Measurements from ENCODE around the gene ZRANB1.

The ZRANB1 gene

GRCh38 chr10:124949543-124949942, 7.6 kb downstream of the ZRANB1 start:
- no peak for ATAC-seq

GRCh38 chr10:124952123-124952522, 10.2 kb downstream of the ZRANB1 start:
- no peak for ATAC-seq
- TF ChIP-seq OSR1 (CRISPR knock-in tag; IDR thresholded peaks at IDR 0.05): no peak
- no peak for TF ChIP-seq ZFP3 (CRISPR knock-in tag; IDR thresholded peaks at IDR 0.05)
- no peak for TF ChIP-seq ZFP30 (CRISPR knock-in tag; IDR thresholded peaks at IDR 0.05)
- TF ChIP-seq CSRNP3 (CRISPR knock-in tag; IDR thresholded peaks at IDR 0.05): no peak
- no peak for TF ChIP-seq PATZ1 (CRISPR knock-in tag; IDR thresholded peaks at IDR 0.05; ENCODE audit: borderline replicate concordance)

More at GRCh38 chr10:124949543-124949942, 7.6 kb downstream of the ZRANB1 start:
- TF ChIP-seq CREB5 (CRISPR knock-in tag; IDR thresholded peaks at IDR 0.05; ENCODE audit: low read depth) (no peak), POU6F1 (CRISPR knock-in tag; IDR thresholded peaks at IDR 0.05; ENCODE audit: borderline replicate concordance, low read depth) (no peak), TOX (CRISPR knock-in tag; IDR thresholded peaks at IDR 0.05; ENCODE audit: borderline replicate concordance) (no peak), PPARA (CRISPR knock-in tag; IDR thresholded peaks at IDR 0.05; ENCODE audit: borderline replicate concordance) (no peak), ZC3H10 (CRISPR knock-in tag; IDR thresholded peaks at IDR 0.05) (no peak), BACH2 (CRISPR knock-in tag; IDR thresholded peaks at IDR 0.05; ENCODE audit: borderline replicate concordance) (no peak), OSR1 (CRISPR knock-in tag; IDR thresholded peaks at IDR 0.05) (no peak), ZNF70 (CRISPR knock-in tag; IDR thresholded peaks at IDR 0.05) (no peak), ZFP30 (CRISPR knock-in tag; IDR thresholded peaks at IDR 0.05) (no peak), ZFP3 (CRISPR knock-in tag; IDR thresholded peaks at IDR 0.05) (no peak), SNAI2 (CRISPR knock-in tag; IDR thresholded peaks at IDR 0.05) (no peak), ZNF8 (CRISPR knock-in tag; IDR thresholded peaks at IDR 0.05) (no peak), ZNF565 (CRISPR knock-in tag; conservative IDR thresholded peaks at IDR 0.05; ENCODE audit: low read depth) (no peak), CSRNP3 (CRISPR knock-in tag; IDR thresholded peaks at IDR 0.05) (no peak), PATZ1 (CRISPR knock-in tag; IDR thresholded peaks at IDR 0.05; ENCODE audit: borderline replicate concordance) (no peak), ARNTL (CRISPR knock-in tag; IDR thresholded peaks at IDR 0.05; ENCODE audit: borderline replicate concordance, low read depth) (no peak), TSHZ2 (CRISPR knock-in tag; IDR thresholded peaks at IDR 0.05) (no peak), TCF4 (CRISPR knock-in tag; IDR thresholded peaks at IDR 0.05; ENCODE audit: borderline replicate concordance) (no peak)

Data from SK-N-SH treated with all-trans-retinoic acid at 6 μM for 48 hours (cell line).